ENCODE data around the gene MEF2D. TPM values are rescaled to one million over a fixed set of nuclear protein-coding genes. Genes with fewer than 3 reads are reported as not detected.

Gene MEF2D
- total RNA-seq, 1 donor from 2014 or later, result 56.6 TPM

GRCh38 chr1:156437037-156437867 lies 63.3 kb downstream of the MEF2D start:
- Histone ChIP-seq H3K4me3 (ENCODE audit: insufficient read depth, low read depth, low read length) (no peak overlapping the region), H3K9me3 (ENCODE audit: insufficient read depth, low read depth, low read length) (no peaks in the 10 kb centered on the region), H3K4me2 (ENCODE audit: low read length) (peak overlapping the region; percentile 82), H4K20me1 (ENCODE audit: insufficient read depth, low read length) (peaks cover 5% of the 10 kb centered on the region), H3K4me1 (ENCODE audit: insufficient read depth, low read length) (no peaks in the 10 kb centered on the region), H3K27me3 (ENCODE audit: insufficient read depth, low read length) (peaks cover 98% of the 10 kb centered on the region), H2AFZ (ENCODE audit: low read depth, low read length) (no peak overlapping the region), H3K27ac (ENCODE audit: low read depth, low read length) (no peak overlapping the region), H3K79me2 (ENCODE audit: insufficient read depth, low read length) (no peaks in the 10 kb centered on the region), H3K9ac (ENCODE audit: low read length) (no peak overlapping the region), H3K36me3 (ENCODE audit: insufficient read depth, low read length) (no peaks in the 10 kb centered on the region)
- peaks cover 90% of the 10 kb centered on the region for H3K27me3 Mint-ChIP-seq (ENCODE audit: low read depth, unreplicated experiment)
- FAIRE-seq (no peak), DNase-seq (ENCODE audit: low read depth) (no peak)
- peaks cover 6% of the 10 kb centered on the region for H3K4me1 Mint-ChIP-seq (ENCODE audit: low read depth, unreplicated experiment)
- H3K36me3 Mint-ChIP-seq (ENCODE audit: low read depth, unreplicated experiment), result no peaks in the 10 kb centered on the region
- peaks cover 6% of the 10 kb centered on the region for H3K9me3 Mint-ChIP-seq (ENCODE audit: unreplicated experiment)
- no peak for TF ChIP-seq CTCF (IDR thresholded peaks at IDR 0.05; ENCODE audit: insufficient read depth, low read depth, low read length)
- no peak for TF ChIP-seq EZH2 (IDR thresholded peaks at IDR 0.05; ENCODE audit: insufficient read depth, low read length)
- no peak overlapping the region for H3K27ac Mint-ChIP-seq (ENCODE audit: unreplicated experiment)
- H3K4me3 Mint-ChIP-seq (ENCODE audit: unreplicated experiment), result no peak overlapping the region

- no peaks in the 10 kb centered on the region for H3K9me3 ChIP-seq (ENCODE audit: insufficient read depth, low read depth, low read length)
- H3K4me3 Mint-ChIP-seq (ENCODE audit: unreplicated experiment), result no peak overlapping the region
- peak overlapping the region; percentile 82 for H3K4me2 ChIP-seq (ENCODE audit: low read length)
- peaks cover 6% of the 10 kb centered on the region for H3K9me3 Mint-ChIP-seq (ENCODE audit: unreplicated experiment)
- peaks cover 97% of the 10 kb centered on the region for H3K27me3 ChIP-seq (ENCODE audit: insufficient read depth, low read length)
- TF ChIP-seq CTCF (IDR thresholded peaks at IDR 0.05; ENCODE audit: insufficient read depth, low read depth, low read length), result no peak
- TF ChIP-seq EZH2 (IDR thresholded peaks at IDR 0.05; ENCODE audit: insufficient read depth, low read length), result peak; percentile 96
- no peak overlapping the region for H3K27ac Mint-ChIP-seq (ENCODE audit: unreplicated experiment)
- no peak overlapping the region for H3K9ac ChIP-seq (ENCODE audit: low read length)
- no peaks in the 10 kb centered on the region for H3K36me3 ChIP-seq (ENCODE audit: insufficient read depth, low read length)
- no peaks in the 10 kb centered on the region for H3K4me1 ChIP-seq (ENCODE audit: insufficient read depth, low read length)
- no peak overlapping the region for H3K4me3 ChIP-seq (ENCODE audit: insufficient read depth, low read depth, low read length)
- peaks cover 90% of the 10 kb centered on the region for H3K27me3 Mint-ChIP-seq (ENCODE audit: low read depth, unreplicated experiment)
- peaks cover 6% of the 10 kb centered on the region for H3K4me1 Mint-ChIP-seq (ENCODE audit: low read depth, unreplicated experiment)
- H3K27ac ChIP-seq (ENCODE audit: low read depth, low read length), result no peak overlapping the region
- DNase-seq (ENCODE audit: low read depth) (no peak), FAIRE-seq (no peak)
- peak overlapping the region; percentile 17 for H2AFZ ChIP-seq (ENCODE audit: low read depth, low read length)
- H4K20me1 ChIP-seq (ENCODE audit: insufficient read depth, low read length), result peaks cover 5% of the 10 kb centered on the region
- H3K79me2 ChIP-seq (ENCODE audit: insufficient read depth, low read length), result no peaks in the 10 kb centered on the region
- no peaks in the 10 kb centered on the region for H3K36me3 Mint-ChIP-seq (ENCODE audit: low read depth, unreplicated experiment)
Measured at GRCh38 chr1:156436141-156437036, 64.2 kb downstream of the MEF2D start.
